LNCAP (cell line): Measurements from ENCODE around the gene FGF16.

ENCODE experiments used
- CTCF ChIP-seq: fragments of 450-650 bp; IDR thresholded peaks from 2 replicates; pipeline ENCODE4 v1.5.1; 2017; ENCODE audit warnings: mild to moderate bottlenecking

FGF16 gene

DNA sequence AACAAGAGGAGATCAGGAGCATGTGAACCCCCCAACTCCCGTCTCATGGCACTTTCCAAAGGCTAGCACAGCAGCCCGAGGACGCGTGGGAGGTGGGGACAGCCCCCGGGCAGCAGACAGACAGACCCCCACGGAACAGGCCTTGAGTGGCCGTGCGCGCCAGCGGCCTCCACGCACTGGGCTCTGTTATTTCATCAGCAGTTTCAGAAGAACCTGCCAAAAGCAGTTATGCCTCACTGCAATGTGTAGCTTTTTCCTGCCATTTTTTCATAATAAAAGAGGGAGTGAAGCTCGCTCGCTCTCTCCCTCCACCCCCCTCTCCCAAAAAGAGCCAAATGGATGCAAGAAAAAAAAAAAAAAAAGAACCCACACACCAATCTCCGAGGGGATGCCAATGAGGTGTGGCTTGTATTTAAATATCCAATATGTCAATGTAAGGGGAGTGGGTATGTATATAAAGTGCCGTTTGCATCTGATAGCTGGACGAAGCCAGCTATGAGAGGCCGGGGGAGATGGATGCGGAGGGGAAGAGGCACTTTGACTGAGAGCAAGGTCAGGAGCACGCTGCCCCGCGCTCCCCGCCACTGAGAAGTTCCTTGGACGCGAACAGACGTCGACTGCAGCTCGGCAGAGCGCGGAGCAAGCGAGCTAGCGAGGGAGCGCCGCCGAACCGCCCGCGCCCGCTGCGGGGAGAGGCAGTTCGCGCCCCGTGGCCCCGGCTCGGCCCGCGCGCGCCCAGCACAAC, at the start of gene FGF16:
Gene FGF16, plus strand, starts transcription at position 482 of the 745 bp plus-strand sequence. CDS start 286 bp downstream, outside the sequence.
- no peak for TF ChIP-seq CTCF

GRCh38 chrX:77398330-77398954, 48.7 kb upstream of the FGF16 start:
- no peak for TF ChIP-seq CTCF

DNA sequence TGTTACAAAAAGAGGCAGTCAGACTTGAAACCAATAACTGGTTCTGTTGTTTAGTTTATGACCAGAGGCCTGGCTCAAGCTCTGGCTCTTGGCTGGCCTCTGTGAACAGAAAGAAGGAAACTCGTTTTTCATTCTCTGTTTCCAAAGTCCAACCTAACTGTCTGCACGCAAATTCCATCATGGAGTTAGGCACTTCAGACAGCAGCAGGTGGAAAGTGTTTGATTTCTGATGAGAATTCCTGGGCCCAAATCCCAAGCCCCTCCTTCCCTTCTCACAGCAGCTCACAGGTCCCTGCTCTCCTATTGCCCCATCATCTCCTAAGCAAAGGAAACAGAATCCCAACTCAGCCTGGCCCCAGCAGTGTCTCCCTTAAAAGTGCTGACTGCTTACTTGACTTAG, 42.8 kb upstream of the FGF16 start:
- no peak for TF ChIP-seq CTCF

DNA sequence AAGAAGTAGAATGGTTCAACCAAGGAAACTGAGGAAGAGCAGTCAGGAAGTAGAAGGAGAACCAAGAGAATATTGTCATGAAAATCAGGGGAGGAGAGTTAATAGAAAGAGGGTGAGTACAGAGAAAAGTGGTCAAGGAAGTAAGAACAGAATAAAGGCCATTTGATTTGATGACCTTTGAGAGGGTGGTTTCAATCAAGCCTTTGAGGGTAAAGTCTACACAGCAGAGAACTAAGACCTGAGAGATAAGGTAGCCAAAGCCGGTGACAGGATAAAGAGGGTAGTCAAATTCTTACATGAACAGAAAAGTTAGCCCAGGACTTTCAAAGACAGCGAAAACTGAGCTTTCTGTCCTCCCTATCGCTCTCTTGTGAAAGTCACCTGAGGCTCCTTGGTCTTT, 34.6 kb upstream of the FGF16 start:
- TF ChIP-seq CTCF = no peak

DNA sequence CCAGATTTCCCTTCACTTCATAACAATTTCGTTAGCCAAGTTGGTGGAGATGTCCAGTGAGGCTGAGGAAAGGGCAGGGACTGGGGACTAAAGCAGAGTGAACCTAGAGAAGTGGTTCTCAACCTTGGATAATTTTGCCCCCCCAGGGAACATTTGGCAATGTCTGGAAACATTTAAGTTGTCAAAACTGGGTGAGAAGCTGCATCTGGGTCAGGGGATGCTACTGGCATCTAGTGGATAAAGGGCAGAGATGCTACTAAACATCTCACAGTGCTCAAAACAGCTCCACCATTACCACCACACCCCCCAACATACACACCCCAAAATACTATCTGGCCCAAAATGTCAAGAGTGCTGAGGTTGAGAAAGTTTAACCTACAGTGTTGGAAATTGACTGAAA, 32.0 kb upstream of the FGF16 start:
- no peak; the same call in 1 of the 2 replicates for TF ChIP-seq CTCF

- TF ChIP-seq CTCF = no peak
Observed at GRCh38 chrX:77415882-77416281, 31.3 kb upstream of the FGF16 start.

- TF ChIP-seq CTCF = no peak
Observed at GRCh38 chrX:77422891-77423648, 24.1 kb upstream of the FGF16 start.
